MM.1S (cell line): ENCODE data around the gene MBD4.
"Not testable (repeated sequence)": the region's sequence is repeated elsewhere in the genome, so short reads cannot be mapped to it uniquely, and the experiment has no call there.

ENCODE experiments used
- CTCF ChIP-seq: fragments of 300-600 bp; sonication (generic); IDR thresholded peaks from 2 replicates; pipeline ENCODE4 v1.5.1; 2016; ENCODE audit warnings: antibody characterized with exemption, low read length, mixed read lengths
- EZH2 ChIP-seq: fragments of 300-600 bp; sonication (generic); optimal IDR thresholded peaks from 2 replicates; pipeline ENCODE3; 2017; ENCODE audit warnings: low read depth, mild to moderate bottlenecking, antibody characterized with exemption, low read length, mixed read lengths
- EZH2phosphoT487 ChIP-seq: fragments of 300-600 bp; sonication (generic); IDR thresholded peaks from 2 replicates; pipeline ENCODE4 v1.6.1; 2018; ENCODE audit warnings: antibody characterized with exemption, low read length

- TF ChIP-seq CTCF, EZH2, EZH2phosphoT487: not testable (repeated sequence)
These were observed 50.8 kb downstream of the MBD4 start for GRCh38 chr3:129388791-129389571.
